HS-5 (cell line): ENCODE measurements around the gene KRTCAP3.
A peak's percentile ranks its signal among the peaks of the same experiment; 100 is the strongest.

ENCODE experiments used
- DNase-seq: peaks from one replicate; pipeline ENCODE4 v3.0.0-alpha.2; 2012; ENCODE audit warnings: low read depth

KRTCAP3 gene

GRCh38 chr2:27441226-27441926, 805 bp upstream of the KRTCAP3 start:
- no peak for DNase-seq

- DNase-seq = no peak
Measured at GRCh38 chr2:27442920-27443282, 720 bp downstream of the KRTCAP3 start.

- DNase-seq = no peak
Measured at GRCh38 chr2:27445155-27445554, 3.0 kb downstream of the KRTCAP3 start.

GRCh38 chr2:27445615-27446014, 3.4 kb downstream of the KRTCAP3 start:
- DNase-seq = no peak

- DNase-seq = no peak
Measured at GRCh38 chr2:27446057-27446456, 3.9 kb downstream of the KRTCAP3 start.

GRCh38 chr2:27448381-27448780, 6.2 kb downstream of the KRTCAP3 start:
- no peak for DNase-seq

- DNase-seq = no peak
Measured at GRCh38 chr2:27451095-27451494, 8.9 kb downstream of the KRTCAP3 start.

GRCh38 chr2:27453968-27454367, 11.8 kb downstream of the KRTCAP3 start:
- DNase-seq = no peak

GRCh38 chr2:27461118-27461517, 18.9 kb downstream of the KRTCAP3 start:
- DNase-seq = no peak

- DNase-seq = no peak
Measured at GRCh38 chr2:27464443-27464842, 22.3 kb downstream of the KRTCAP3 start.

GRCh38 chr2:27471961-27472360, 29.8 kb downstream of the KRTCAP3 start:
- no peak for DNase-seq

- no peak for DNase-seq
Measured at GRCh38 chr2:27485496-27485895, 43.3 kb downstream of the KRTCAP3 start.

- no peak for DNase-seq
Measured at GRCh38 chr2:27489118-27489497, 46.9 kb downstream of the KRTCAP3 start.

- DNase-seq = peak; percentile 95
Measured at GRCh38 chr2:27489498-27490397, 47.6 kb downstream of the KRTCAP3 start, which contains the start of gene IFT172. Gene IFT172, minus strand, starts transcription at chr2:27489743. Its CDS starts 90 bp downstream, at chr2:27489653.

GRCh38 chr2:27492557-27492956, 50.4 kb downstream of the KRTCAP3 start:
- no peak for DNase-seq

GRCh38 chr2:27493948-27494283, 51.7 kb downstream of the KRTCAP3 start:
- no peak for DNase-seq
